ENCODE data around the gene LRRC61. TPM values are rescaled to one million over a fixed set of nuclear protein-coding genes. Genes with fewer than 3 reads are reported as not detected.

Gene LRRC61
- total RNA-seq, 2 donors from 2014 or later = 0.77 to 27.0 TPM

DNA sequence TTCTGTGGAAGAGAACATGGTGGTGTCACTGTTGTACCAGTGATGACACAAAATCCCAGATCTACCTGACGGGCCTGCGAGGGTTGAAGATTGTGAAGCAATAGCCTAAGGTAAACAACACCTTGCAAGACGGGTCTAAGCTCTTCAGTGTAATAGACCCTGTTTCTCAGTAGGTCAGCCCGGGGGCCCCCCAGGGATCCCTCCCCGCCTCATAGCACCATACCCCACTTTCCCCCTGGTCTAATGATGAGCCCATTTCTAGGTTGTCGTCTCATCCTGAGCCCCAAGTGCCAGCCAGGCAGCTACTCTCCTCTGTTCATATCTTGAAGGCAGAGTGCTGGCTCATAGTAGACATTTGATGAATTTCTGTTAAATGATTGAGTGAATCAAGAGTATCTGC is 2.7 kb downstream of the LRRC61 start:
- Mint-ChIP-seq H3K4me3 (no peak overlapping the region), H3K4me1 (peaks cover 16% of the 10 kb centered on the region), H3K27ac (no peak overlapping the region), H3K36me3 (ENCODE audit: low read depth) (peaks cover 39% of the 10 kb centered on the region), H3K9me3 (no peaks in the 10 kb centered on the region), H3K27me3 (ENCODE audit: insufficient read depth) (no peaks in the 10 kb centered on the region)
- Histone ChIP-seq H3K36me3 (ENCODE audit: control insufficient read depth, insufficient read depth, low read length) (peaks cover 32% of the 10 kb centered on the region), H3K9me3 (ENCODE audit: control insufficient read depth, low read length) (no peaks in the 10 kb centered on the region), H3K9ac (ENCODE audit: extremely low read depth, low read length, poor library complexity, severe bottlenecking) (no peak overlapping the region), H3K27me3 (ENCODE audit: control insufficient read depth, insufficient read depth, low read length, poor library complexity, severe bottlenecking) (no peaks in the 10 kb centered on the region), H3K4me3 (ENCODE audit: low read length) (no peak overlapping the region), H3K4me1 (ENCODE audit: control insufficient read depth, insufficient read depth, low read length) (no peaks in the 10 kb centered on the region), H3K27ac (ENCODE audit: low read depth, low read length) (no peak overlapping the region)
- WGBS, 2 experiments (ENCODE audit: insufficient coverage in 1 of 2, insufficient read length in 1 of 2) = 93 to 97% methylated on average over 4 to 6 of the region's 6 CpGs
- no peak for DNase-seq
- TF ChIP-seq, protein P1, sequence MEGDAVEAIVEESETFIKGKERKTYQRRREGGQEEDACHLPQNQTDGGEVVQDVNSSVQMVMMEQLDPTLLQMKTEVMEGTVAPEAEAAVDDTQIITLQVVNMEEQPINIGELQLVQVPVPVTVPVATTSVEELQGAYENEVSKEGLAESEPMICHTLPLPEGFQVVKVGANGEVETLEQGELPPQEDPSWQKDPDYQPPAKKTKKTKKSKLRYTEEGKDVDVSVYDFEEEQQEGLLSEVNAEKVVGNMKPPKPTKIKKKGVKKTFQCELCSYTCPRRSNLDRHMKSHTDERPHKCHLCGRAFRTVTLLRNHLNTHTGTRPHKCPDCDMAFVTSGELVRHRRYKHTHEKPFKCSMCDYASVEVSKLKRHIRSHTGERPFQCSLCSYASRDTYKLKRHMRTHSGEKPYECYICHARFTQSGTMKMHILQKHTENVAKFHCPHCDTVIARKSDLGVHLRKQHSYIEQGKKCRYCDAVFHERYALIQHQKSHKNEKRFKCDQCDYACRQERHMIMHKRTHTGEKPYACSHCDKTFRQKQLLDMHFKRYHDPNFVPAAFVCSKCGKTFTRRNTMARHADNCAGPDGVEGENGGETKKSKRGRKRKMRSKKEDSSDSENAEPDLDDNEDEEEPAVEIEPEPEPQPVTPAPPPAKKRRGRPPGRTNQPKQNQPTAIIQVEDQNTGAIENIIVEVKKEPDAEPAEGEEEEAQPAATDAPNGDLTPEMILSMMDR (conservative IDR thresholded peaks at IDR 0.05) = no peak

DNA sequence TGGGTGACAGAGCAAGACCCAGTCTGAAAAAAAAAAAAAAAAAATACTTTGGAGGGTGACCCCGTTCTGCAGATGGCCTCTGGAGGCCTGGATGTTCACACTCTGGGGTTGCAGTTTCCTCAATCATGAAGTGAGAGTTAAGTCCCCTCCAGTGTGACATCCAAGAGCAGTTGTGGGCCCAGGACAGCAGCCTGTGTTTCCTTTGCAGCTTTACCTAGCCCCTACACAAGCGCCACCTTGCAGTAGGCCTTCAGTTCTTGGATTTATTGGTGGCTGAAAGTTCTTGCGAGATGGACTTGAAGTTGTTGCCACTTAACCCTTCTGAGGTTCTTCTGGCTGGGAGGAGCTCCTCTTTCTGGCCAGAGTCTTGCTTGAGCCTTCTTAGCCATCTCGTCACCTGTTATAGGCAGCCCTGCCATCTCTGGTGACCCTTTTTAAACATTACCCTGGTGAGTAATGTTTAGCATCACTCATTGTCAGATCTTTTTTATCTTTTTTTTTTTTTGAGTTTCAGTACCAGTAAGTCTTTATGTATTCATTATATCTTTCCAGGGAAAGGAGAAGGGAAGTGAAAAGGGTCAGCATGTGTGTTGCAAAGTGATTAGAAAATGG is 3.6 kb downstream of the LRRC61 start:
- no peak for DNase-seq
- 94 to 100% methylated on average over 2 to 4 of the region's 4 CpGs for WGBS, 2 experiments (ENCODE audit: insufficient coverage in 1 of 2, insufficient read length in 1 of 2)
- peaks cover 16% of the 10 kb centered on the region for H3K4me1 Mint-ChIP-seq
- no peaks in the 10 kb centered on the region for H3K27me3 Mint-ChIP-seq (ENCODE audit: insufficient read depth)
- Histone ChIP-seq H3K4me1 (ENCODE audit: control insufficient read depth, insufficient read depth, low read length) (no peaks in the 10 kb centered on the region), H3K36me3 (ENCODE audit: control insufficient read depth, insufficient read depth, low read length) (peaks cover 36% of the 10 kb centered on the region), H3K4me3 (ENCODE audit: low read length) (no peak overlapping the region), H3K27me3 (ENCODE audit: control insufficient read depth, insufficient read depth, low read length, poor library complexity, severe bottlenecking) (no peaks in the 10 kb centered on the region), H3K9me3 (ENCODE audit: control insufficient read depth, low read length) (no peaks in the 10 kb centered on the region), H3K27ac (ENCODE audit: low read depth, low read length) (no peak overlapping the region), H3K9ac (ENCODE audit: extremely low read depth, low read length, poor library complexity, severe bottlenecking) (no peak overlapping the region)
- no peak overlapping the region for H3K27ac Mint-ChIP-seq
- H3K36me3 Mint-ChIP-seq (ENCODE audit: low read depth) = peaks cover 45% of the 10 kb centered on the region
- TF ChIP-seq, protein P1 (conservative IDR thresholded peaks at IDR 0.05) = no peak
- H3K4me3 Mint-ChIP-seq = no peak overlapping the region
- H3K9me3 Mint-ChIP-seq = no peaks in the 10 kb centered on the region

DNA sequence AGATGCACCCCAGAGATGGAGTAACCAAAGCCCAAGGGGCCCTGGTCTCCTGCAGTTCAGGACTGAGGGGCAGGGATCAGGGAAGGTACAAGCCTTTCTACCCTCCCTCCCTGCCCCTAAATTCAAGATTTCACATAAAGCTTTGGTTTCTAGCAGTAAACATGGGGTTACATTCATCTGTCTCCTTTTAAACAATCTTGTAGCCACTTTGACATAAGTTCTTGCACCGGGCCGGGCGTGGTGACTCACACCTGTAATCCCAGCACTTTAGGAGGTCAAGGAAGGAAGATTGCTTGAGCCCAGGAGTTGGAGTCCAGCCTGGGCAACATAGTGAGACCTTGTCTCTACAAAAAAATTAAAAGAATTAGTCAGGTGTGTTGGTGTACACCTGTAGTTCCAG is 4.2 kb downstream of the LRRC61 start:
- H3K36me3 Mint-ChIP-seq (ENCODE audit: low read depth) = peaks cover 45% of the 10 kb centered on the region
- Histone ChIP-seq H3K9me3 (ENCODE audit: control insufficient read depth, low read length) (no peaks in the 10 kb centered on the region), H3K4me1 (ENCODE audit: control insufficient read depth, insufficient read depth, low read length) (no peaks in the 10 kb centered on the region), H3K9ac (ENCODE audit: extremely low read depth, low read length, poor library complexity, severe bottlenecking) (no peak overlapping the region), H3K27me3 (ENCODE audit: control insufficient read depth, insufficient read depth, low read length, poor library complexity, severe bottlenecking) (no peaks in the 10 kb centered on the region), H3K4me3 (ENCODE audit: low read length) (no peak overlapping the region), H3K36me3 (ENCODE audit: control insufficient read depth, insufficient read depth, low read length) (peaks cover 37% of the 10 kb centered on the region), H3K27ac (ENCODE audit: low read depth, low read length) (no peak overlapping the region)
- no peaks in the 10 kb centered on the region for H3K9me3 Mint-ChIP-seq
- DNase-seq = no peak
- no peaks in the 10 kb centered on the region for H3K27me3 Mint-ChIP-seq (ENCODE audit: insufficient read depth)
- H3K4me1 Mint-ChIP-seq = peaks cover 16% of the 10 kb centered on the region
- no peak overlapping the region for H3K27ac Mint-ChIP-seq
- 100% methylated on average over 3 of the region's 3 CpGs; no CpG with 5 or more reads in 1 of the 2 experiments for WGBS, 2 experiments (ENCODE audit: insufficient coverage in 1 of 2, insufficient read length in 1 of 2)
- TF ChIP-seq, protein P1 (conservative IDR thresholded peaks at IDR 0.05) = no peak
- no peak overlapping the region for H3K4me3 Mint-ChIP-seq

Measured in endodermal cell (in vitro differentiated cells).